ENCODE results near the gene ORM2.
"Not testable (repeated sequence)": the region's sequence is repeated elsewhere in the genome, so short reads cannot be mapped to it uniquely, and the experiment has no call there.

Gene ORM2

GRCh38 chr9:114324492-114324891 lies 5.2 kb upstream of the ORM2 start:
- TF ChIP-seq CTCF (IDR thresholded peaks at IDR 0.05; ENCODE audit: low read depth, low read length) = no peak
- DNase-seq (ENCODE audit: extremely low read depth, low read depth) = no peak

- not testable (repeated sequence) for DNase-seq (ENCODE audit: extremely low read depth, low read depth)
Observed at GRCh38 chr9:114324965-114325364, 4.7 kb upstream of the ORM2 start.

- not testable (repeated sequence) for DNase-seq (ENCODE audit: extremely low read depth, low read depth)
Observed at GRCh38 chr9:114325684-114326254, 3.9 kb upstream of the ORM2 start.

- no peak for TF ChIP-seq CTCF (IDR thresholded peaks at IDR 0.05; ENCODE audit: low read depth, low read length)
- DNase-seq (ENCODE audit: extremely low read depth, low read depth) = no peak
Observed at GRCh38 chr9:114327749-114328148, 1.9 kb upstream of the ORM2 start.

- DNase-seq (ENCODE audit: extremely low read depth, low read depth) = not testable (repeated sequence)
Observed at GRCh38 chr9:114328357-114328820, 1.3 kb upstream of the ORM2 start.

- not testable (repeated sequence) for DNase-seq (ENCODE audit: extremely low read depth, low read depth)
Observed at GRCh38 chr9:114328937-114329624, 588 bp upstream of the ORM2 start.

GRCh38 chr9:114330636-114331035 lies 967 bp downstream of the ORM2 start:
- no peak for TF ChIP-seq CTCF (IDR thresholded peaks at IDR 0.05; ENCODE audit: low read depth, low read length)
- no peak for DNase-seq (ENCODE audit: extremely low read depth, low read depth)

GRCh38 chr9:114331229-114332195 lies 1.8 kb downstream of the ORM2 start:
- DNase-seq (ENCODE audit: extremely low read depth, low read depth) = not testable (repeated sequence)

- not testable (repeated sequence) for DNase-seq (ENCODE audit: extremely low read depth, low read depth)
Observed at GRCh38 chr9:114332474-114333040, 2.9 kb downstream of the ORM2 start.

- not testable (repeated sequence) for DNase-seq (ENCODE audit: extremely low read depth, low read depth)
Observed at GRCh38 chr9:114333718-114334117, 4.0 kb downstream of the ORM2 start.

GRCh38 chr9:114334490-114334889 lies 4.8 kb downstream of the ORM2 start:
- TF ChIP-seq CTCF (IDR thresholded peaks at IDR 0.05; ENCODE audit: low read depth, low read length) = no peak
- no peak for DNase-seq (ENCODE audit: extremely low read depth, low read depth)
